DOHH2 (cell line): ENCODE results near the gene TRMT13.

Experiments
- H3F3A ChIP-seq: fragments of 200-600 bp; sonication (generic), shearing (Covaris generic); 2 replicates; pipeline ENCODE4 v1.6.0; 2016; ENCODE audit warnings: antibody characterized with exemption, mild to moderate bottlenecking; ENCODE audit not compliant: control insufficient read depth, insufficient read depth
- H3K27ac ChIP-seq: fragments of 200-600 bp; sonication (generic); 2 replicates; pipeline ENCODE4 v1.5.1; 2014; ENCODE audit warnings: low read depth, mild to moderate bottlenecking, low read length, moderate library complexity
- H3K27me3 ChIP-seq: fragments of 200-600 bp; sonication (generic); 2 replicates; pipeline ENCODE4 v1.6.1; 2014; ENCODE audit warnings: mild to moderate bottlenecking, low read length, mixed read lengths; ENCODE audit not compliant: control insufficient read depth
- H3K36me3 ChIP-seq: fragments of 200-600 bp; sonication (generic); 2 replicates; pipeline ENCODE4 v1.6.1; 2014; ENCODE audit warnings: mild to moderate bottlenecking, low read length, moderate library complexity, mixed read lengths; ENCODE audit not compliant: control insufficient read depth
- H3K4me1 ChIP-seq: fragments of 200-600 bp; sonication (generic); 2 replicates; pipeline ENCODE4 v1.6.1; 2014; ENCODE audit warnings: mild to moderate bottlenecking, low read length, mixed read lengths; ENCODE audit not compliant: control insufficient read depth
- H3K4me2 ChIP-seq: fragments of 200-600 bp; sonication (generic); 2 replicates; pipeline ENCODE4 v1.6.0; 2014; ENCODE audit warnings: mild to moderate bottlenecking, low read length, moderate library complexity
- H3K4me3 ChIP-seq: fragments of 200-600 bp; sonication (generic); 2 replicates; pipeline ENCODE4 v1.5.1; 2014; ENCODE audit warnings: mild to moderate bottlenecking, low read length, mixed read lengths
- H3K79me2 ChIP-seq: fragments of 200-600 bp; sonication (generic); 2 replicates; pipeline ENCODE4 v1.6.1; 2014; ENCODE audit warnings: mild to moderate bottlenecking, low read length, mixed read lengths; ENCODE audit not compliant: control insufficient read depth
- H3K9me2 ChIP-seq: fragments of 200-600 bp; sonication (generic); replicated peaks from 2 replicates; pipeline ENCODE4 v1.6.1; 2014; ENCODE audit warnings: mild to moderate bottlenecking, low read length, mixed read lengths; ENCODE audit not compliant: control insufficient read depth
- H3K9me3 ChIP-seq: fragments of 200-600 bp; sonication (generic); 2 replicates; pipeline ENCODE4 v1.6.1; 2014; ENCODE audit warnings: antibody characterized with exemption, low read length, mixed read lengths; ENCODE audit not compliant: control insufficient read depth, insufficient read depth
- H4K20me1 ChIP-seq: fragments of 200-600 bp; sonication (generic); 2 replicates; pipeline ENCODE4 v1.6.0; 2014; ENCODE audit warnings: low read depth, mild to moderate bottlenecking, antibody characterized with exemption, low read length, moderate library complexity; ENCODE audit not compliant: control insufficient read depth, insufficient read depth
- EZH2phosphoT487 ChIP-seq: fragments of 200-600 bp; sonication (generic); IDR thresholded peaks from 2 replicates; pipeline ENCODE4 v1.6.1; 2017; ENCODE audit warnings: borderline replicate concordance, mild to moderate bottlenecking, antibody characterized with exemption, low read length, moderate library complexity, mixed read lengths
- TF ChIP-seq, protein P1 (sequence below): fragments of 200-600 bp; sonication (generic); IDR thresholded peaks from one replicate; pipeline ENCODE4 v1.5.1; 2014; ENCODE audit warnings: antibody characterized with exemption, mild to moderate bottlenecking, low read depth, low read length; ENCODE audit not compliant: poor library complexity, severe bottlenecking

The TRMT13 gene, protein sequence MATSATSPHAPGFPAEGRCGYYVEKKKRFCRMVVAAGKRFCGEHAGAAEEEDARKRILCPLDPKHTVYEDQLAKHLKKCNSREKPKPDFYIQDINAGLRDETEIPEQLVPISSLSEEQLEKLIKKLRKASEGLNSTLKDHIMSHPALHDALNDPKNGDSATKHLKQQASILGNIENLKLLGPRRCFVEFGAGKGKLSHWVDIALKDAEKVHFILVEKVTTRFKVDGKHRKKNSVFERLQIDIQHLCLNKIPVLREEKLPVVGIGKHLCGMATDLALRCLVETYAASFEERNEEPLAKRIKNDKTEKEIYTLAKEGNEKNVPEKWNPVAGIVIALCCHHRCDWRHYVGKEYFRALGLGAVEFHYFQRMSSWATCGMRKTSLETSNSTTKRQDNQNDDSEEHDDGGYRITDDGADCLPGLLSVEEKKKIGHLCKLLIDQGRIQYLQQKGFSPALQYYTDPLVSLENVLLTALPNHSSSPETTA

DNA sequence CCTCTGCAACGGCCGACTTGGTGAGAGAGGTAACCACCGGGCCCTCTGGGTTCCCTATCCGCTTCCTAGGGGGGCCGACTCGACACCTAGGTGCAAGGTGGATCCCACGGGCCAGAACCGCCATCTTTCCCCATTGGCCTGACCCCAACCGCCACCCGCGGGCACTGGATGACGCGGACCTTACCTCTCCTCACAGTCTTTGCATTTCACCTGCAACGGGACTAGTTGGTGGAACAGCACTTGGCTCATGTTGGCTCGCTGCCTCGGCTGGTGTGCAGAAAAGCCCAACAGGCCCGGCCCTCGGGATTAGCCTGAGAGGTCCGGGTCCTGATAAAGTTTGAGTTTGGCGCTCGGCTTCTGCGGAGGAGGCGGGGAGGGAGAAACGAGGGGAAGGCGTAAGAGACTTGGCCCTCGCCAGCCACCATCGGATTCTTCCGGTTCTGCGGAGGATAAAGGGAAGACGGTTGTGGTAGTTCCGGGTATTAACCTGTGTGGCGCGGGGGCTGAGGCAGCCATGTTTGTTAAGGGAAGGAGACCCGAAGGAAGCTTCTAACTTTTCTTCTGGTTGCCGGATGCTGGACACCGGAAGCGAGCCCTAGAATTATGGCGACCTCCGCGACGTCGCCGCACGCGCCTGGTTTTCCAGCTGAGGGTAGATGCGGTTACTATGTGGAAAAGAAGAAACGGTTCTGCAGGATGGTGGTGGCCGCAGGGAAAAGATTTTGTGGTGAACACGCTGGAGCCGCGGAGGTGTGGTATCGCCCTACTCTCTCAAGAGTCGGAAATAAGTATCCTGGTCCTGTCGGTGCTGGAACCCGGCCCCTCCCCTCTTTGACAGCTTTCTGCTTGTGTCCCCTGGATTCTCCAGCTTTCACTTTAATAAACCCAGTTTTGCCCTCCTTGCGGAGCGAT is at the start of gene TRMT13, which contains the start of gene SASS6:
TSS of gene TRMT13 (plus strand) at position 598 of the 912 bp plus-strand sequence. CDS start at position 604, 6 bp downstream.
TSS of gene SASS6 (minus strand) at position 365 of the 912 bp plus-strand sequence. CDS start at position 249, 116 bp downstream.
- peaks cover 33% of the 10 kb centered on the region for H3K4me1 ChIP-seq
- H3K36me3 ChIP-seq, result peaks cover 36% of the 10 kb centered on the region
- no peaks in the 10 kb centered on the region for H3K27me3 ChIP-seq

DNA sequence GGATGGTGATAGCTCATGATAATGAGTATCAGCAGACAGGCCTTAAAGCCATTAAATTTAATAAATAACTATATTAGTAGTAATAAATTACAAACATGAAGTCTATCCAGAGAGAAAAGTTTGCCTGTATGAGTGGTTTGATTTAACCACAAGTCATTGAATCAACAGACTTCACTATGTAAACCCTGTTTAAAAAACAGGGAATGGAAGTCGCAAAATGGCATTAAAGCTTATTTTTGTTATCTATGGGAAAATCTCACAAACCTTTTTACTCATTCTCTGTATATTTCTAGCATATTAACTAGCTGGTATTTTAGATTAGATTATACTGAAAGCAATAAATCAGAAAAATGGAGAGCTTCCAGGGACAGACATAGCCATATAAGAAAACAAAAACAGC is 45.6 kb upstream of the TRMT13 start:
- Histone ChIP-seq H3K27me3 (no peaks in the 10 kb centered on the region), H3K4me3 (no peak overlapping the region), H3K36me3 (peaks cover 47% of the 10 kb centered on the region), H3K79me2 (no peaks in the 10 kb centered on the region), H3K4me2 (no peak overlapping the region), H4K20me1 (no peaks in the 10 kb centered on the region), H3K9me3 (no peaks in the 10 kb centered on the region), H3K27ac (no peak overlapping the region), H3F3A (peaks cover 3% of the 10 kb centered on the region; the same call in 1 of the 2 replicates), H3K4me1 (no peaks in the 10 kb centered on the region), H3K9me2 (no peaks in the 10 kb centered on the region)
- TF ChIP-seq, protein P1, sequence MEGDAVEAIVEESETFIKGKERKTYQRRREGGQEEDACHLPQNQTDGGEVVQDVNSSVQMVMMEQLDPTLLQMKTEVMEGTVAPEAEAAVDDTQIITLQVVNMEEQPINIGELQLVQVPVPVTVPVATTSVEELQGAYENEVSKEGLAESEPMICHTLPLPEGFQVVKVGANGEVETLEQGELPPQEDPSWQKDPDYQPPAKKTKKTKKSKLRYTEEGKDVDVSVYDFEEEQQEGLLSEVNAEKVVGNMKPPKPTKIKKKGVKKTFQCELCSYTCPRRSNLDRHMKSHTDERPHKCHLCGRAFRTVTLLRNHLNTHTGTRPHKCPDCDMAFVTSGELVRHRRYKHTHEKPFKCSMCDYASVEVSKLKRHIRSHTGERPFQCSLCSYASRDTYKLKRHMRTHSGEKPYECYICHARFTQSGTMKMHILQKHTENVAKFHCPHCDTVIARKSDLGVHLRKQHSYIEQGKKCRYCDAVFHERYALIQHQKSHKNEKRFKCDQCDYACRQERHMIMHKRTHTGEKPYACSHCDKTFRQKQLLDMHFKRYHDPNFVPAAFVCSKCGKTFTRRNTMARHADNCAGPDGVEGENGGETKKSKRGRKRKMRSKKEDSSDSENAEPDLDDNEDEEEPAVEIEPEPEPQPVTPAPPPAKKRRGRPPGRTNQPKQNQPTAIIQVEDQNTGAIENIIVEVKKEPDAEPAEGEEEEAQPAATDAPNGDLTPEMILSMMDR, result no peak
- no peak for TF ChIP-seq EZH2phosphoT487

More for the DNA sequence above, at the start of gene TRMT13, which contains the start of gene SASS6:
- peaks cover 83% of the 10 kb centered on the region for H3K79me2 ChIP-seq
- H4K20me1 ChIP-seq, result no peaks in the 10 kb centered on the region
- H3K4me3 ChIP-seq, result peak within 1 kb of the TSS; percentile 83
- no peaks in the 10 kb centered on the region for H3F3A ChIP-seq
- no peaks in the 10 kb centered on the region for H3K9me3 ChIP-seq
- no peaks in the 10 kb centered on the region for H3K9me2 ChIP-seq
- TF ChIP-seq, protein P1, result no peak
- no peak for TF ChIP-seq EZH2phosphoT487
- peak within 1 kb of the TSS; percentile 41 for H3K27ac ChIP-seq
- H3K4me2 ChIP-seq, result peak within 1 kb of the TSS; percentile 90

DNA sequence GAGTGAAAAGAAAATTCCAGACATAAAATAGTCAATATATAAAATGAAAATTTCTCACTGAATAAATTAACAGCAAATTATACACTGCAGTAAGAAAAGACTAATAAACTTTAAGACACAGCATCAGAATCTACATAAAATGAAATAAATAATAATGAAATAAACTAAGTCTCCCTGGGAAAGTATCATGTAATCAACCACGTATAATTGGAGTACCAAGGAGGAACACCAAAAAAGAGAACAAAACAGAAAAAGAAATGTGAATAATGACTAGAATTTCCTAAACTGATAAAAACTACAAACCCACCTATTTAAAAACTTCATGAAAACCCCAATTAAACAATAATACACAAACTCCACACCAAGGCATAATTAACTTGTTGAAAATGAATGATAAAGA is 43.9 kb upstream of the TRMT13 start:
- Histone ChIP-seq H3K9me2 (no peaks in the 10 kb centered on the region), H3K79me2 (no peaks in the 10 kb centered on the region), H3K27ac (no peak overlapping the region), H3K9me3 (no peaks in the 10 kb centered on the region), H3K36me3 (peaks cover 36% of the 10 kb centered on the region), H3K4me1 (no peaks in the 10 kb centered on the region), H3K4me3 (no peak overlapping the region), H3K4me2 (no peak overlapping the region), H3K27me3 (no peaks in the 10 kb centered on the region), H4K20me1 (no peaks in the 10 kb centered on the region), H3F3A (peaks cover 3% of the 10 kb centered on the region; the same call in 1 of the 2 replicates)
- TF ChIP-seq, protein P1, result no peak
- TF ChIP-seq EZH2phosphoT487, result no peak
